GM19035 (cell line): Measurements from ENCODE around the gene GPR152.
"Not testable (repeated sequence)": the region's sequence is repeated elsewhere in the genome, so short reads cannot be mapped to it uniquely, and the experiment has no call there.

ENCODE experiments used
- ATAC-seq: cut with Tn5 transposase; IDR thresholded peaks from one replicate; pipeline ENCODE4 v1.9.1; 2021; ENCODE audit not compliant: unreplicated experiment

Gene GPR152

GRCh38 chr11:67489203-67489884 is 36.8 kb upstream of the GPR152 start:
- no peak for ATAC-seq

- ATAC-seq: peak; percentile 28
Observed at GRCh38 chr11:67486481-67487195, 34.1 kb upstream of the GPR152 start.

GRCh38 chr11:67485873-67486361 is 33.4 kb upstream of the GPR152 start:
- ATAC-seq: not testable (repeated sequence)

- ATAC-seq: no peak
Observed at GRCh38 chr11:67484847-67485311, 32.4 kb upstream of the GPR152 start.

GRCh38 chr11:67483831-67484665 is 31.5 kb upstream of the GPR152 start:
- ATAC-seq: no peak

GRCh38 chr11:67482827-67483798 is 30.6 kb upstream of the GPR152 start, which contains the start of gene AIP:
Gene AIP (plus strand): TSS chr11:67483026. CDS start chr11:67483159, 133 bp downstream.
- ATAC-seq: peak; percentile 66

GRCh38 chr11:67482275-67482826 is 29.8 kb upstream of the GPR152 start:
- ATAC-seq: peak; percentile 11

- not testable (repeated sequence) for ATAC-seq
Observed at GRCh38 chr11:67477344-67478050, 25.0 kb upstream of the GPR152 start.

GRCh38 chr11:67476692-67477091 is 24.2 kb upstream of the GPR152 start:
- not testable (repeated sequence) for ATAC-seq

GRCh38 chr11:67472882-67473281 is 20.4 kb upstream of the GPR152 start:
- no peak for ATAC-seq

GRCh38 chr11:67470337-67471002 is 17.9 kb upstream of the GPR152 start:
- no peak for ATAC-seq

- ATAC-seq: no peak
Observed at GRCh38 chr11:67469508-67469811, 16.9 kb upstream of the GPR152 start.

GRCh38 chr11:67468759-67469507 is 16.4 kb upstream of the GPR152 start, which contains the start of gene TMEM134:
Gene TMEM134 (minus strand): TSS chr11:67469251. CDS start chr11:67469192, 59 bp downstream.
- peak; percentile 73 for ATAC-seq

GRCh38 chr11:67468456-67468758 is 15.9 kb upstream of the GPR152 start:
- ATAC-seq: no peak

- ATAC-seq: no peak
Observed at GRCh38 chr11:67468056-67468455, 15.5 kb upstream of the GPR152 start.

- ATAC-seq: no peak
Observed at GRCh38 chr11:67466962-67467771, 14.6 kb upstream of the GPR152 start.

- ATAC-seq: no peak
Observed at GRCh38 chr11:67466367-67466766, 13.8 kb upstream of the GPR152 start.
